Right atrium auricular region (tissue), 2 donors: ENCODE measurements around the gene CHST12. TPM values are rescaled to one million over a fixed set of nuclear protein-coding genes. Genes with fewer than 3 reads are reported as not detected.

ENCODE experiments used
- DNase-seq: peaks from one replicate; pipeline ENCODE4 v3.0.0-alpha.2; 2019; ENCODE audit warnings: low spot score
- H3K27ac ChIP-seq, 2 donors: fragments of 200-600 bp; sonication (generic); 1 replicate in 1 of 2; 2 replicates in 1 of 2; pipeline ENCODE4 v1.5.1; 2016 to 2019
- H3K27me3 ChIP-seq, 2 donors: fragments of 200-600 bp; sonication (generic); one replicate each; pipeline versions ENCODE4 v1.5.1 to v1.6.0; 2017 to 2019
- H3K36me3 ChIP-seq: fragments of 200-600 bp; sonication (generic); one replicate; pipeline ENCODE4 v1.5.1; 2016
- H3K4me1 ChIP-seq, 2 donors: fragments of 200-600 bp; sonication (generic); one replicate each; pipeline versions ENCODE4 v1.5.1 to v1.6.0; 2017 to 2019
- H3K4me3 ChIP-seq, 2 donors: fragments of 200-600 bp; sonication (generic); 1 replicate in 1 of 2; 2 replicates in 1 of 2; pipeline ENCODE4 v1.5.1; 2017 to 2019; ENCODE audit warnings: mild to moderate bottlenecking in 1 of 2, moderate library complexity in 1 of 2
- H3K9me3 ChIP-seq, 2 donors: fragments of 200-600 bp; sonication (generic); one replicate each; pipeline ENCODE4 v1.5.1; 2019
- total RNA-seq, 2 donors: library from RNA; depleted of rRNA; stranded (reverse); fragments of >200 nt; gene quantifications; one replicate each; pipeline ENCODE4 v1.1.0, GENCODE V29; 2016
- TF ChIP-seq, protein P1 (sequence below), 2 donors: fragments of 200-600 bp; sonication (generic); IDR thresholded peaks; one replicate each; pipeline ENCODE4 v1.5.1; 2019; ENCODE audit warnings: antibody characterized with exemption in 2 of 2

Gene CHST12
- total RNA-seq, 2 donors from 2014 or later, result 14.2 to 15.0 TPM

DNA sequence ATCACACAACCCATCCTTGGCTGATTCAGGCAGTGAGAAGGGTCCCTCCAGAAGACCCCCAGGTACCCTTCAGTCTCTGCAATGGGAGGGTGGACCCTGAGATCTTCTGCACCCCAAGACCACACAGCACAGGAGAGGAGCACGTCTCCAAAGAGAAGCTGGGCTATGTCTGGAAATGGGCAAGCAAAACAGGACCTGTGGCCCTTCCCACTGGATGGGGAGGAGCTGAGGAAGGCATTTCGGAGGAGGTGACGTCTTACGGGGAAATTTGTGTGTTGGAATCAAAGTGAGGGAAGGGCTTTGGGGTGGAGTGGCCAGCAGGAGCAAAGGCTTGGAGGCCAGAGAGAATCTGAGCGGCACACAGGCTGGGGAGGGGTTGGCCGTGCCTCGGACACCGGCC is 56.3 kb downstream of the CHST12 start:
- TF ChIP-seq, protein P1, sequence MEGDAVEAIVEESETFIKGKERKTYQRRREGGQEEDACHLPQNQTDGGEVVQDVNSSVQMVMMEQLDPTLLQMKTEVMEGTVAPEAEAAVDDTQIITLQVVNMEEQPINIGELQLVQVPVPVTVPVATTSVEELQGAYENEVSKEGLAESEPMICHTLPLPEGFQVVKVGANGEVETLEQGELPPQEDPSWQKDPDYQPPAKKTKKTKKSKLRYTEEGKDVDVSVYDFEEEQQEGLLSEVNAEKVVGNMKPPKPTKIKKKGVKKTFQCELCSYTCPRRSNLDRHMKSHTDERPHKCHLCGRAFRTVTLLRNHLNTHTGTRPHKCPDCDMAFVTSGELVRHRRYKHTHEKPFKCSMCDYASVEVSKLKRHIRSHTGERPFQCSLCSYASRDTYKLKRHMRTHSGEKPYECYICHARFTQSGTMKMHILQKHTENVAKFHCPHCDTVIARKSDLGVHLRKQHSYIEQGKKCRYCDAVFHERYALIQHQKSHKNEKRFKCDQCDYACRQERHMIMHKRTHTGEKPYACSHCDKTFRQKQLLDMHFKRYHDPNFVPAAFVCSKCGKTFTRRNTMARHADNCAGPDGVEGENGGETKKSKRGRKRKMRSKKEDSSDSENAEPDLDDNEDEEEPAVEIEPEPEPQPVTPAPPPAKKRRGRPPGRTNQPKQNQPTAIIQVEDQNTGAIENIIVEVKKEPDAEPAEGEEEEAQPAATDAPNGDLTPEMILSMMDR (IDR thresholded peaks at IDR 0.05), result no peak
- Histone ChIP-seq H3K4me1 (no peaks in the 10 kb centered on the region), H3K27ac (no peak overlapping the region), H3K27me3 (no peaks in the 10 kb centered on the region), H3K4me3 (no peak overlapping the region), H3K36me3 (no peaks in the 10 kb centered on the region), H3K9me3 (no peaks in the 10 kb centered on the region)
- DNase-seq, result no peak

DNA sequence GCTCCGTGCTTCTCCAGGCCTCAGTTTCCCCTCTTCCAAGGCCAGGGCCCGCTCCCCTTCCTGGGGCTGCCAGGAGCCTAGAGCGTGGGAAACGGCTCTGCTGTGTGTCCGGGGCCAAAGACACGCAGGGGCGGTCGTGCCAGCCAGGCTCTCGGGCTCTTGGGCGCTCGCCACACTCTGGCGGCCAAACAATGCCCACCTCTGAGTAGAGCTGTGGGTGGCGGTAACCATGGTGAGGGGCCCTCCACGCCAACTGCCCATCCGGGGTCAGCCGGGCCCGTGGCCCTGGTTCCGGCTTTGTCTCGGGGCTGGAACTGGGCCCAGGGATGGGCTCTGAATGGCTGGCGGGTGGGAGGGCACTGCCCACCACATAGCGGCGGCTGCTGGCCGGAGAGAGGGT is 56.8 kb downstream of the CHST12 start:
- no peak for DNase-seq
- Histone ChIP-seq H3K27ac (no peak overlapping the region), H3K4me1 (no peaks in the 10 kb centered on the region), H3K4me3 (no peak overlapping the region), H3K9me3 (no peaks in the 10 kb centered on the region), H3K27me3 (no peaks in the 10 kb centered on the region), H3K36me3 (no peaks in the 10 kb centered on the region)
- TF ChIP-seq, protein P1 (IDR thresholded peaks at IDR 0.05), result no peak

DNA sequence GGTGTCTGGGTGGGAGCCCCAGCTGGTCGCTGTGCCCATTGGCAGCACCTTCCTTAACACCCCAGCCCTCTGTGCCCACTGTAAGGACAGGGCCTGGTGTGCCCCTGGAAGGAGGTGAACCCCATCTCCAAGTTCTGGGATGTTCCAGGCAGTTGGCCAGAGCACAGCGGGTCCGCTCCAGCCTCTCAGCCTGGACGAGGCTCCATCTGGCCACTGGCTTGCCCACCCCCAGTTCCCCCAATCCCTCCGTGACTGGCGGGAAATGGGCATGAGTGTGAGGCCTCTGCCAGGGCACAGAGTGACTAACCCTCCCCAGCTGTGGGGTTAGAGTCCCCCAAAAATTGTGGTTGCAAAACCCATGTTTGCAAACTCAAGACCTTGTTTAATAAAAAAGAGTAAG is 57.2 kb downstream of the CHST12 start:
- no peak for DNase-seq
- H3K27me3 ChIP-seq, result no peaks in the 10 kb centered on the region
- no peak overlapping the region for H3K4me3 ChIP-seq
- no peaks in the 10 kb centered on the region for H3K9me3 ChIP-seq
- no peaks in the 10 kb centered on the region for H3K4me1 ChIP-seq
- H3K27ac ChIP-seq, result no peak overlapping the region
- no peaks in the 10 kb centered on the region for H3K36me3 ChIP-seq
- TF ChIP-seq, protein P1 (IDR thresholded peaks at IDR 0.05), result no peak

DNA sequence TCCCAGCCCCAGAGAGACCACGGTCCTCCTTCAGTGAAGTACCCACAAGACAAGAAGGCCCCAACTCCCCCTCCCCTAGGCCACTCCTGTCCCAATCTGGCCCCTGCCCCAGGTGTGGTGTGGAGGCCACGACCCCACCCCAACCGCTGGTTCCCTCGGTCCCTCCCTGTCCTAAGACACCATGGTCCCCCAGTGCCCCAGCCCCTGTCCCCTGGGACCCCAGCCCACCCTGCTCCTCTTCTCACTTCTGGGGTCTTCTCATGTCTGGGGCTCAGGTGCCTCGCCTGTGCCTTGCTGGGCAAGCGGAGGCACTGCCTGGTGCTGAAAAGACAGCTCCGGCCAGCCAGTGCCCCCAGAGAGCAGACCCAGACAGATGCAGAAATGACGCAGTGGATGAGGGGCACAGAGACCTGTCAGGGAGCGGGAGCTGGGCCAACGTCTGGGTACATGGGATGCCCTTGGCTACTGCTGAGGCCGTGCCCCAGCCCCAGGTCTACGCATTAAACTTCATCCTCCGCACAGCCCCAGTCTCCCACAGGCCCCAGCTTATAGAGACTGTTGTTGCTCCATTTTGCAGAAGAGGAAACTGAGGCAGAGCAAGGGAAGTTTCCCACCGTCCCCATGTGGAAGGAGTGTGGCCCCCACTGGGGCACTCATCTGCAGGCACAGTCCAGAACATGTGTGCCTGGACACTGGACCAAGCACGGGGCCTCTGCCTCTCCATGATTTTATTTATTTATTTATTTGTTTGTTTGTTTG is 58.0 kb downstream of the CHST12 start:
- DNase-seq, result no peak
- no peaks in the 10 kb centered on the region for H3K27me3 ChIP-seq
- H3K4me1 ChIP-seq, result no peaks in the 10 kb centered on the region

DNA sequence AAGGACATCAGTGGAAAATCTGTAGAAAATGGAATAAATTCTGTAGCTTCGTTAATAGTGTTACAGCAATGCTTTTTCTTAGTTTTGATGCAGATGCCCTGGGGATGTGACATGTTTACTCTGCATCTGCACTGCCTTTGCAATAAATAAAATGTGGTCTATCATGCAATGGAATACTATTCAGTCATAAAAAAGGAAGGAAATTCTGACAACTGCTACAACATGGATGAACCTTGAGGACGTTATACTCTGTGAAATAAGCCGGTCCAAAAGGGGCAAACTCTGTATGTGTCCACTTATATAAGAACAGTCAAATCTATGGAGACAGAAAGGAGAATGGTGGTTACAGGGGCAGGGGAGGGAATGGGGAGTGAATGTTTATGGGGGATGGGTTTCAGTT is 59.3 kb downstream of the CHST12 start:
- Histone ChIP-seq H3K4me1 (no peaks in the 10 kb centered on the region), H3K36me3 (no peaks in the 10 kb centered on the region), H3K27ac (no peak overlapping the region), H3K4me3 (no peak overlapping the region), H3K9me3 (no peaks in the 10 kb centered on the region), H3K27me3 (no peaks in the 10 kb centered on the region)
- no peak for DNase-seq
- TF ChIP-seq, protein P1 (IDR thresholded peaks at IDR 0.05), result no peak

More for the DNA sequence above, 58.0 kb downstream of the CHST12 start:
- Histone ChIP-seq H3K4me3 (no peak overlapping the region), H3K27ac (no peak overlapping the region), H3K9me3 (no peaks in the 10 kb centered on the region), H3K36me3 (no peaks in the 10 kb centered on the region)
- TF ChIP-seq, protein P1 (IDR thresholded peaks at IDR 0.05), result no peak

DNA sequence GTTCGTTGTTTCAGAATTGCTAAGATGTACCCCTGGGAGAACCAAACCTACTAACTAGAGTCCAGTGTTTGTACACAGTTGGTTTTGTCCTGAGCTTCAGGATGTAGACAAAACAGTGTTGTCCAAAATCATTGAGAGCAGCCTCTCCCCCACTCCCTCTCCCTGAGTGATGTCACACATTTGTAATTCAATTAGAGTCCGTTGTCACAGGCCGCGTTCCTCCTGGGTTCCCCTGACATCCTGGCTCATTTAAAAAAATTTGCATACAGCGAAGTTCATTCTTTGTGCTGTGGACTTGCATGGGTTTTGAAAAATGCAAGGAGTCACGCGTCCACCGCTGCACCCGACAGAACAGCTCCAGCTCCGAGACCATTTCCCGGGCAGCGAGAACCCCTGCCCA is 62.5 kb downstream of the CHST12 start:
- Histone ChIP-seq H3K9me3 (no peaks in the 10 kb centered on the region), H3K27me3 (no peaks in the 10 kb centered on the region)
- TF ChIP-seq, protein P1 (IDR thresholded peaks at IDR 0.05), result no peak

More for the DNA sequence above, 62.5 kb downstream of the CHST12 start:
- no peak for DNase-seq
- Histone ChIP-seq H3K4me3 (no peak overlapping the region), H3K27ac (no peak overlapping the region), H3K36me3 (no peaks in the 10 kb centered on the region), H3K4me1 (peaks cover 0 to 9% of the 10 kb centered on the region in 2 donors)
